Activated CD8-positive, alpha-beta memory T cell treated with anti-CD3 and anti-CD28 coated beads for 4 hours (primary cell): ENCODE results near the gene LIPG.
"Not testable (repeated sequence)": the region's sequence is repeated elsewhere in the genome, so short reads cannot be mapped to it uniquely, and the experiment has no call there.

Experiments used
- DNase-seq, 2 donors: peaks; one replicate each; pipeline ENCODE4 v3.0.0-alpha.2; 2020; ENCODE audit warnings: low read depth in 2 of 2

LIPG gene

DNA sequence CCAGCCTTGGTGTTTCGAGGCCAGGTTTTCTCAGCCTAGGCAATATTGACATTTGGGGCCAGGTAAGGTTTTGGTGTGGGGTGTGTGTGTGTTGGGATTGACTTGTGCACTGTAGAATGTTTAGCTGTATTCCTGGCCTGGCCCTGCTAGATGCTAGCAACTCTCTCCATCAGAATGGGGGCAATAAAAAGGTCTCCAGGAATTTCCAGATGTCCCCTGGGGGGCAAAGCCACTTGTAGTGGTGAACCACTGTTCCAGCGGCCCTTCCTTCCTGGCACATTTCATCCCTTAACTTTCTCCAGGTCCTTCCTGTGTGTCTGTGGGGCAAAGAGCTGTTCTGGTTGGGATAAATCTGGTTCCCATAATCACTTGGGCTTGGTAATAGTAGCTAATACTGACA, 12.0 kb downstream of the LIPG start:
- DNase-seq = no peak

DNA sequence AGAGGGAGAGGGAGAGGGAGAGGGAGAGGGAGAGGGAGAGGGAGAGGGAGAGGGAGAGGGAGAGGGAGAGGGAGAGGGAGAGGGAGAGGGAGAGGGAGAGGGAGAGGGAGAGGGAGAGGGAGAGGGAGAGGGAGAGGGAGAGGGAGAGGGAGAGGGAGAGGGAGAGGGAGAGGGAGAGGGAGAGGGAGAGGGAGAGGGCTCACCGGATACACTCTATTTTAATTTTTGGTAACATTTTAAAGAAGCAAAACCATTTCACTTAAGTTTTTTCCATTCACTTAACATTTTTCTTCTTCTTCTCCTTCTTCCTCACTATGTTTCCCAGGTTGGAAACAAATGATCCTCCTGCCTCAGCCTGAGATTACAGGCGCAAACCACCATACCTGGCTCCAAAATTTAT, 17.2 kb downstream of the LIPG start:
- DNase-seq = not testable (repeated sequence)

DNA sequence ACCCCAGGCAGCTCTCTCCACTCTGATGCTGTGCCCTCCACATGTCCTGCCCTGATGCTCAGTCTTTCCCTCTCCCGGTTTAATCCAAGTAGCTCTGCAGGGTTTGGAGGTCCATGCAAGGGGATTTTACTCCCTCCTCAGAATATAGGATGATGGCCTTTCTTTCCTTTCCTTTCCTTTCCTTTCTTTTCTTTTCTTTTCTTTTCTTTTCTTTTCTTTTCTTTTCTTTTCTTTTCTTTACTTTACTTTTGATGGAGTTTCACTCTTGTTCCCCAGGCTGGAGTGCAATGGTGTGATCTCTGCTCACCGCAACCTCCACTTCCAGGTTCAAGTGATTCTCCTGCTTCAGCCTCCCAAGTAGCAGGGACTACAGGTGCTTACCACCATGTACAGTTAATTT, 17.7 kb downstream of the LIPG start:
- DNase-seq = not testable (repeated sequence)

- DNase-seq = no peak
Observed at GRCh38 chr18:49580279-49580678, 18.4 kb downstream of the LIPG start.

GRCh38 chr18:49581371-49581770, 19.5 kb downstream of the LIPG start:
- DNase-seq = no peak

- no peak for DNase-seq
Observed at GRCh38 chr18:49582579-49582978, 20.7 kb downstream of the LIPG start.

- DNase-seq = no peak
Observed at GRCh38 chr18:49584394-49584793, 22.5 kb downstream of the LIPG start.

DNA sequence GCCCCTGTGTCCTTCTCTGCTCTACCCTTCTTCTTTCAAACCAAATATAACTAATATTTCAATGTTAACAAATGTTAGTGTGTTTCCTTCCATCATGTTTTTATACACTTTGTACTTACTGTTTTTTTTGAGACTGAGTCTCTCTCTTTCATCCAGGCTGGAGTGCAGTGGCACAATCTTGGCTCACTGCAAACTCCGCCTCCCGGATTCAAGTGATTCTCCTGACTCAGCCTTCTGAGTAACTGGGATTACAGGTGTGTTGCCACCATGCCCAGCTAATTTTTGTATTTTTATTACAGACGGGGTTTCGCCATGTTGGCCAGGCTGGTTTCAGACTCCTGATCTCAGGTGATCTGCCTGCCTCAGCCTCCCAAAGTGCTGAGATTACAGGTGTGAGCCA, 23.1 kb downstream of the LIPG start:
- DNase-seq = not testable (repeated sequence)

- DNase-seq = no peak
Observed at GRCh38 chr18:49585781-49586663, 24.2 kb downstream of the LIPG start.

- DNase-seq = no peak
Observed at GRCh38 chr18:49588171-49588570, 26.3 kb downstream of the LIPG start.

GRCh38 chr18:49588971-49589370, 27.1 kb downstream of the LIPG start:
- DNase-seq = no peak

- no peak for DNase-seq
Observed at GRCh38 chr18:49590608-49591007, 28.8 kb downstream of the LIPG start.

GRCh38 chr18:49591271-49591670, 29.4 kb downstream of the LIPG start:
- no peak for DNase-seq

- no peak for DNase-seq
Observed at GRCh38 chr18:49591775-49592174, 29.9 kb downstream of the LIPG start.

DNA sequence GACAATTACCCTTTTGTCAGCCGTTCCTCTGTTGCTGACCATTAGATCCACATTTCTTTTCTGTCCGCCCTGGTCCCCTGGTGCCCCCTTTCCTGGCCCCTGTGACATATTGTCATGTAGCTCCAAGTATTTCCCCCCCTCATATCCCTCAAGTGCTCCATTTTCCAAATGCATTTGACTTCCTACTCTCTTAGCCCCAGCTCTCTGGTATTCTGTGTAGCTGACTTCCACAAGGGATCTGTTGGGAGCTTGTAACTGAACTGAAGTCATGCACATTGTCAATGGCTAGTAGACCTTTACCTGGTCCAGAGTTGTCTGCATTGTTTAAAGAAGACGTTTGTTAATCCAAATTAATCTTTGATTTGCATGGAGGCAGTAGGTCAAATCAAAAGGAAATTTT, 34.8 kb downstream of the LIPG start:
- DNase-seq = no peak

GRCh38 chr18:49597157-49597931, 35.5 kb downstream of the LIPG start:
- no peak for DNase-seq

DNA sequence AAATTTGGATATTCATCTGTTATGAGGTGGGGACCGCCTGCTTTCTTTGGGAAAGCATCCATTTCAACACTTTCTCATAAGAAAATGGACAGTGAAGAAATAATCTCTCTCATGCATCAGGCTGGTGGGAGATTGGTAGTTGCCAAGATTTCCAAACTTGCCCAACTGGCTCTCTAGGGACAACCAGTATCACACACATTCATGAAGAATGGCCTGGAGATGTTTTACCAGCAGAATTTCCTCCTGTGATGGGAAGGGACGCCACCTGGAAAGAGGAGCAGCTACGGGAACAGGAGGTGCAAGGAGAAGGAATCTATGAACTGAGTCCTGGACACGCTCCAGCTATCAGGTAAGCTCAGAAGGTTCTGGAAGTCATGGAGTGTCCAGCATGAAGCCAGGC, 39.4 kb downstream of the LIPG start:
- DNase-seq = no peak

GRCh38 chr18:49608366-49609255, 46.8 kb downstream of the LIPG start:
- DNase-seq = no peak

DNA sequence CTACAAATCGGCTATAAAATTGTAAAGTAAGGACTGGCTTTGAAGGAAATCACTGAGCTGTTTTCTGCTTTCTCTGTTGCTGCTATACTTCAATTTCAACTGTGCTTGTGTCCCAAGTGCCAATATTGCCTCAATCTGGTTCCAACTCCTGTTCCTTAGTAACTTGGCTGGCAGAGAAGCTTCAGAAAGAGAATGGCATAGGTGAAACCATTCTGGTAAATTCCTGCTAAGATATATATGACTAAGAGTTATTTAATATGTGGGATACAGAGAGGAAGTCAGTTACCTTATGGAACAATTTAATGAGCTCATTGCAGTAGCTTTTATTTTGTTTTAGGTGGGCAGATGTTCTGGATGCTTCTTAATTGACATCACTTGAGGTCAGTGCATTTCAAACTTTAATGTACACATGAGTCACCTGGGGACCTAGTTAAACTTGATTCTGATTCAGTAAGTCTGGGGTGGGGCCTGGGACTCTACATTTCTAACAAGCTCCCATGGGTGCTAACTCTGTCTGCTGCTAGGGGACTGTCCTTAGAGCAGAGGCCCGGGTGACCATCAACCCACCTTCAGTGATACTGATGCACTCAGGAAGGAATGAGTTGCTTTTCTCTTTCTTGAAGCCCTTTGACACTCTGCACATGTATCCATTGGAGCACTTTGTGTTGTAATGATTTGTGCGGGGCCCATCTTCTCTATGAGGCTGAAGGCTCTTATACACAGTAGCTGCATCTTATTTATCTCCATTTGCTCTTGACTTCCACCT, 47.6 kb downstream of the LIPG start:
- no peak for DNase-seq

GRCh38 chr18:49610022-49610445, 48.2 kb downstream of the LIPG start:
- no peak for DNase-seq

- no peak for DNase-seq
Observed at GRCh38 chr18:49611316-49611715, 49.5 kb downstream of the LIPG start.
